Measurements from ENCODE around the gene LAMA5.

GRCh38 chr20:62336775-62337557 lies 30.1 kb downstream of the LAMA5 start:
- TF ChIP-seq CTCF (IDR thresholded peaks at IDR 0.05 in 4 of 5, conservative IDR thresholded peaks at IDR 0.05 in 1 of 5) (no peak), POLR2A (IDR thresholded peaks at IDR 0.05) (no peak)

All from gastrocnemius medialis (tissue), 4 donors.